H1 (cell line): Measurements from ENCODE around the gene SPRING1.

Experiments
- MAX ChIP-seq: IDR thresholded peaks from 2 replicates; pipeline ENCODE4 v1.6.1; 2012; ENCODE audit warnings: inconsistent platforms
- YY1 ChIP-seq: IDR thresholded peaks from 2 replicates; pipeline ENCODE4 v1.6.1; 2011; ENCODE audit warnings: low read depth, mild to moderate bottlenecking, low read length
- TF ChIP-seq, protein P1 (sequence below), 3 experiments: IDR thresholded peaks; 1 replicate in 2 of 3; 2 replicates in 1 of 3; pipeline versions ENCODE4 v1.5.1 to v1.6.1; 2011; ENCODE audit warnings: low read length in 3 of 3, mild to moderate bottlenecking in 3 of 3, inconsistent platforms in 2 of 3, low read depth in 1 of 3, moderate library complexity in 1 of 3; ENCODE audit not compliant: insufficient read depth in 1 of 3; ENCODE audit errors: control extremely low read depth in 1 of 3

DNA sequence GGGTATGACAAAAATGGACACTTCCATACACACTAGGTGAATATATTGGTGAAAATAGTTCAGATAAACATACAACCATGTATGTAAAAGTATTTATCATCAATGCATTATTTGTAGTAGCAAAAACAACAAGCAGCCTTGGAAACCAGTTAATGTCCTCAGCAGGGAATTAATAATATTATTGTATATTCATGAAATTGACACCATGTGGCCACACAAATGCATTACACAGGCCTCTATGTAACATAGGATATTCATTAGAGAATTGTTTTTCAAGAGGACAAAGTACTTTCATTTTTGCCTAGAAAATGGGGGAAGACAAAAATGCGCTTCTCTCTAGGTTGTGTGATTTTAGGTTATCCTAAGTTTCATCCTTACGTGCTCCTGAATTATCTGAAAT lies 24.3 kb downstream of the SPRING1 start:
- TF ChIP-seq MAX (no peak), YY1 (no peak)
- TF ChIP-seq, protein P1, sequence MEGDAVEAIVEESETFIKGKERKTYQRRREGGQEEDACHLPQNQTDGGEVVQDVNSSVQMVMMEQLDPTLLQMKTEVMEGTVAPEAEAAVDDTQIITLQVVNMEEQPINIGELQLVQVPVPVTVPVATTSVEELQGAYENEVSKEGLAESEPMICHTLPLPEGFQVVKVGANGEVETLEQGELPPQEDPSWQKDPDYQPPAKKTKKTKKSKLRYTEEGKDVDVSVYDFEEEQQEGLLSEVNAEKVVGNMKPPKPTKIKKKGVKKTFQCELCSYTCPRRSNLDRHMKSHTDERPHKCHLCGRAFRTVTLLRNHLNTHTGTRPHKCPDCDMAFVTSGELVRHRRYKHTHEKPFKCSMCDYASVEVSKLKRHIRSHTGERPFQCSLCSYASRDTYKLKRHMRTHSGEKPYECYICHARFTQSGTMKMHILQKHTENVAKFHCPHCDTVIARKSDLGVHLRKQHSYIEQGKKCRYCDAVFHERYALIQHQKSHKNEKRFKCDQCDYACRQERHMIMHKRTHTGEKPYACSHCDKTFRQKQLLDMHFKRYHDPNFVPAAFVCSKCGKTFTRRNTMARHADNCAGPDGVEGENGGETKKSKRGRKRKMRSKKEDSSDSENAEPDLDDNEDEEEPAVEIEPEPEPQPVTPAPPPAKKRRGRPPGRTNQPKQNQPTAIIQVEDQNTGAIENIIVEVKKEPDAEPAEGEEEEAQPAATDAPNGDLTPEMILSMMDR (IDR thresholded peaks at IDR 0.05; ENCODE audit: control extremely low read depth in 1 of 3, insufficient read depth in 1 of 3, low read depth in 1 of 3, low read length in 3 of 3): no peak
